ENCODE results near the gene SIRT6.

DNA sequence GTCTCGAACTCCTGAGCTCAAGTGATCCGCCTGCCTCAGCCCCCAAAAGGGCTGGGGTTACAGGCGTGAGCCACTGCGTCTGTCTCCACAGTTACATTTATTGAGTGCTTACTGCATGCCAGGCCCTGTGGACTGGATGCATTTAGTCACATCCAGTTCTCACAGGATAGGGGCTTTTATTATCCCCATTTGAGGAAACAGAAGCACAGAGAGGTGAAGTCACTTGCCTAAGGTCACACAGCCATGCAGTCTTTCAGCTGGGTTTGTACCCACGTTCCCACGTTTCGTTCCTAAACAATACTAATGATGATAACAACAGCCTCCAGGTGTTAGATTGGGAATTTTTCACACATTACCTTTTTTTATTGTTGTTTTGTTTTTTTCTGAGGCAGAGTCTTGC lies 37.8 kb upstream of the SIRT6 start:
- TF ChIP-seq, protein P1, sequence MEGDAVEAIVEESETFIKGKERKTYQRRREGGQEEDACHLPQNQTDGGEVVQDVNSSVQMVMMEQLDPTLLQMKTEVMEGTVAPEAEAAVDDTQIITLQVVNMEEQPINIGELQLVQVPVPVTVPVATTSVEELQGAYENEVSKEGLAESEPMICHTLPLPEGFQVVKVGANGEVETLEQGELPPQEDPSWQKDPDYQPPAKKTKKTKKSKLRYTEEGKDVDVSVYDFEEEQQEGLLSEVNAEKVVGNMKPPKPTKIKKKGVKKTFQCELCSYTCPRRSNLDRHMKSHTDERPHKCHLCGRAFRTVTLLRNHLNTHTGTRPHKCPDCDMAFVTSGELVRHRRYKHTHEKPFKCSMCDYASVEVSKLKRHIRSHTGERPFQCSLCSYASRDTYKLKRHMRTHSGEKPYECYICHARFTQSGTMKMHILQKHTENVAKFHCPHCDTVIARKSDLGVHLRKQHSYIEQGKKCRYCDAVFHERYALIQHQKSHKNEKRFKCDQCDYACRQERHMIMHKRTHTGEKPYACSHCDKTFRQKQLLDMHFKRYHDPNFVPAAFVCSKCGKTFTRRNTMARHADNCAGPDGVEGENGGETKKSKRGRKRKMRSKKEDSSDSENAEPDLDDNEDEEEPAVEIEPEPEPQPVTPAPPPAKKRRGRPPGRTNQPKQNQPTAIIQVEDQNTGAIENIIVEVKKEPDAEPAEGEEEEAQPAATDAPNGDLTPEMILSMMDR (conservative IDR thresholded peaks at IDR 0.05): no peak
- no peak for TF ChIP-seq EZH2 (IDR thresholded peaks at IDR 0.05; ENCODE audit: low read depth)

Measured in PC-9 (cell line).